ENCODE results near the gene PRSS38. TPM values are rescaled to one million over a fixed set of nuclear protein-coding genes. Genes with fewer than 3 reads are reported as not detected.

Gene PRSS38
- polyA plus RNA-seq, 3 donors = not detected

DNA sequence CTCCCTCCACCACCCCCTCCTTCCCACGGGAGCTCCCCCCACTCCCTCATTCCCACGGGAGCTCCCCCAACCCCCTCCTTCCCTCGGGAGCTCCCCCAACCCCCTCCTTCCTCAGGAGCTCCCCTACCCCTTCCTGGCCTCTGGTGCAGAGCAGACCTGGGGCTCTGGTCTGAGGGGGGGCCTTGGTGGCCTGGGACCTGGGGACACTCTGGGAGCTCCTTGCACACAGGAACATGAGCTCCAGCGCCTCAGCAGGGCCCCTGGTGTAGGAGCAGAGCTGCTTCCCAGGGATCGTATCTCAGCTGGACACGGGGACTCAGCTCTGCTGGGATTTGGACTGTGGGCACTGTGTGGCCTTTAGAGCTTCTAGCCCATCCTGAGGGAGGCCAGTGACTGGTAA, 19.7 kb upstream of the PRSS38 start:
- H3K4me3 Mint-ChIP-seq = no peak overlapping the region
- H3K27ac ChIP-seq (ENCODE audit: low read depth in 1 of 2, low read length in 2 of 2) = no peak overlapping the region
- no peaks in the 10 kb centered on the region for H3K79me2 ChIP-seq (ENCODE audit: insufficient read depth, low read length)
- no peak for TF ChIP-seq CTCF (IDR thresholded peaks at IDR 0.05)
- DNase-seq = no peak
- no peaks in the 10 kb centered on the region for H3K9me3 Mint-ChIP-seq
- WGBS (ENCODE audit: insufficient coverage) = 89% methylated on average over 3 of the region's 6 CpGs
- no peak overlapping the region for H2AFZ ChIP-seq (ENCODE audit: insufficient read depth, low read depth, low read length, poor library complexity, severe bottlenecking)
- no peak overlapping the region for H3K9ac ChIP-seq (ENCODE audit: insufficient read depth, low read length, poor library complexity, severe bottlenecking)
- no peak overlapping the region for H3K4me3 ChIP-seq (replicated peaks in 1 of 3; ENCODE audit: low read depth in 2 of 3, low read length in 3 of 3)
- H4K20me1 ChIP-seq (ENCODE audit: insufficient read depth, low read length) = no peaks in the 10 kb centered on the region
- no peak overlapping the region for H3K4me2 ChIP-seq (replicated peaks; ENCODE audit: extremely low read depth, low read length, poor library complexity, severe bottlenecking)
- H3K4me1 ChIP-seq (ENCODE audit: control insufficient read depth in 1 of 2, insufficient read depth in 2 of 2, low read length in 2 of 2) = no peaks in the 10 kb centered on the region
- no peaks in the 10 kb centered on the region for H3K36me3 ChIP-seq (replicated peaks in 1 of 2; ENCODE audit: control insufficient read depth in 1 of 2, insufficient read depth in 2 of 2, low read length in 2 of 2)
- no peaks in the 10 kb centered on the region for H3K4me1 Mint-ChIP-seq
- H3K27me3 ChIP-seq (ENCODE audit: control insufficient read depth in 2 of 2, insufficient read depth in 2 of 2, low read length in 2 of 2) = no peaks in the 10 kb centered on the region
- peaks cover 0 to 10% (median 3%) of the 10 kb centered on the region in 3 donors for H3K27me3 Mint-ChIP-seq (ENCODE audit: low read depth in 3 of 3)
- H3K27ac Mint-ChIP-seq = no peak overlapping the region
- H3K36me3 Mint-ChIP-seq = no peaks in the 10 kb centered on the region
- no peaks in the 10 kb centered on the region for H3K9me3 ChIP-seq (replicated peaks in 1 of 2; ENCODE audit: control insufficient read depth in 1 of 2, insufficient read depth in 1 of 2, low read length in 2 of 2)
- intact Hi-C loops (cut with micrococcal nuclease) = no loop called here

GRCh38 chr1:227796359-227796915, 19.0 kb upstream of the PRSS38 start:
- Histone ChIP-seq H2AFZ (ENCODE audit: insufficient read depth, low read depth, low read length, poor library complexity, severe bottlenecking) (no peak overlapping the region), H3K4me3 (replicated peaks in 1 of 3; ENCODE audit: low read depth in 2 of 3, low read length in 3 of 3) (no peak overlapping the region), H3K9me3 (replicated peaks in 1 of 2; ENCODE audit: control insufficient read depth in 1 of 2, insufficient read depth in 1 of 2, low read length in 2 of 2) (no peaks in the 10 kb centered on the region), H3K27ac (ENCODE audit: low read depth in 1 of 2, low read length in 2 of 2) (no peak overlapping the region), H3K9ac (ENCODE audit: insufficient read depth, low read length, poor library complexity, severe bottlenecking) (no peak overlapping the region), H4K20me1 (ENCODE audit: insufficient read depth, low read length) (no peaks in the 10 kb centered on the region), H3K4me1 (ENCODE audit: control insufficient read depth in 1 of 2, insufficient read depth in 2 of 2, low read length in 2 of 2) (no peaks in the 10 kb centered on the region), H3K4me2 (replicated peaks; ENCODE audit: extremely low read depth, low read length, poor library complexity, severe bottlenecking) (no peak overlapping the region), H3K79me2 (ENCODE audit: insufficient read depth, low read length) (no peaks in the 10 kb centered on the region), H3K27me3 (ENCODE audit: control insufficient read depth in 2 of 2, insufficient read depth in 2 of 2, low read length in 2 of 2) (no peaks in the 10 kb centered on the region), H3K36me3 (replicated peaks in 1 of 2; ENCODE audit: control insufficient read depth in 1 of 2, insufficient read depth in 2 of 2, low read length in 2 of 2) (no peaks in the 10 kb centered on the region)
- no peaks in the 10 kb centered on the region for H3K36me3 Mint-ChIP-seq
- H3K4me1 Mint-ChIP-seq = no peaks in the 10 kb centered on the region
- 100% methylated on average over 1 of the region's 5 CpGs for WGBS (ENCODE audit: insufficient coverage)
- DNase-seq = no peak
- H3K27ac Mint-ChIP-seq = no peak overlapping the region
- H3K4me3 Mint-ChIP-seq = no peak overlapping the region
- TF ChIP-seq CTCF (IDR thresholded peaks at IDR 0.05) = no peak
- H3K27me3 Mint-ChIP-seq (ENCODE audit: low read depth in 3 of 3) = peaks cover 0 to 9% (median 3%) of the 10 kb centered on the region in 3 donors
- intact Hi-C loops (cut with micrococcal nuclease) = no loop called here
- no peaks in the 10 kb centered on the region for H3K9me3 Mint-ChIP-seq

Data from CD14-positive monocyte (primary cell).